Osteoblast (primary cell): ENCODE measurements around the gene EML5. TPM values are rescaled to one million over a fixed set of nuclear protein-coding genes. Genes with fewer than 3 reads are reported as not detected.
A peak's percentile ranks its signal among the peaks of the same experiment; 100 is the strongest.

Source experiments
- DNase-seq: peaks from one replicate; pipeline ENCODE4 v3.0.0; 2011; ENCODE audit warnings: low spot score, mixed read lengths; ENCODE audit not compliant: insufficient read length; ENCODE audit errors: missing footprints
- H2AFZ ChIP-seq: 2 replicates; pipeline ENCODE4 v1.6.0; 2011; ENCODE audit warnings: mild to moderate bottlenecking, low read length
- H3K27ac ChIP-seq: 2 replicates; pipeline ENCODE4 v1.5.1; 2011; ENCODE audit warnings: mild to moderate bottlenecking, low read depth, low read length, moderate library complexity
- H3K27me3 ChIP-seq: 2 replicates; pipeline ENCODE4 v1.6.0; 2012; ENCODE audit warnings: mild to moderate bottlenecking, control low read depth, inconsistent platforms, low read length, moderate library complexity; ENCODE audit not compliant: insufficient read depth
- H3K36me3 ChIP-seq: 2 replicates; pipeline ENCODE4 v1.5.1; 2011; ENCODE audit warnings: mild to moderate bottlenecking, low read length, control low read depth, moderate library complexity; ENCODE audit not compliant: insufficient read depth
- H3K4me1 ChIP-seq: 2 replicates; pipeline ENCODE4 v1.5.1; 2011; ENCODE audit warnings: mild to moderate bottlenecking, low read length, control low read depth, moderate library complexity; ENCODE audit not compliant: insufficient read depth
- H3K4me2 ChIP-seq: 2 replicates; pipeline ENCODE4 v1.6.0; 2011; ENCODE audit warnings: mild to moderate bottlenecking, low read length; ENCODE audit not compliant: insufficient read depth
- H3K4me3 ChIP-seq: fragments of 200-600 bp; sonication (generic); 3 replicates; pipeline ENCODE4 v1.5.1; 2012; ENCODE audit warnings: mild to moderate bottlenecking, low read length, inconsistent platforms; ENCODE audit not compliant: insufficient read depth
- H3K79me2 ChIP-seq: 2 replicates; pipeline ENCODE4 v1.6.0; 2012; ENCODE audit warnings: mild to moderate bottlenecking, low read length, control low read depth, inconsistent platforms; ENCODE audit not compliant: insufficient read depth
- H3K9me3 ChIP-seq: 2 replicates; pipeline ENCODE4 v1.5.1; 2011; ENCODE audit warnings: low read depth, low read length, control low read depth
- H4K20me1 ChIP-seq: 2 replicates; pipeline ENCODE4 v1.6.0; 2012; ENCODE audit warnings: mild to moderate bottlenecking, low read length, control low read depth; ENCODE audit not compliant: insufficient read depth
- CTCF ChIP-seq: IDR thresholded peaks from 2 replicates; pipeline ENCODE4 v1.5.1; 2011; ENCODE audit warnings: mild to moderate bottlenecking, low read depth, low read length, moderate library complexity; ENCODE audit errors: extremely low read depth
- total RNA-seq: library from RNA; depleted of rRNA; stranded (reverse); fragments of >200 nt; gene quantifications from 2 replicates; pipeline ENCODE4 v1.2.3, GENCODE V29; 2012

Gene EML5
- total RNA-seq, 1 donor = under 0.01 TPM

GRCh38 chr14:88825503-88825902, 32.8 kb upstream of the EML5 start:
- no peak for DNase-seq

GRCh38 chr14:88825078-88825458, 32.3 kb upstream of the EML5 start:
- peak; percentile 56 for DNase-seq

More at GRCh38 chr14:88825503-88825902, 32.8 kb upstream of the EML5 start:
- Histone ChIP-seq H3K9me3 (no peaks in the 10 kb centered on the region), H3K27ac (peak overlapping the region; percentile 89), H3K79me2 (peaks cover 48% of the 10 kb centered on the region), H3K4me1 (peaks cover 16% of the 10 kb centered on the region), H4K20me1 (no peaks in the 10 kb centered on the region), H3K4me2 (peak overlapping the region; percentile 99), H2AFZ (peak overlapping the region; percentile 98), H3K36me3 (no peaks in the 10 kb centered on the region), H3K27me3 (no peaks in the 10 kb centered on the region), H3K4me3 (peak overlapping the region; percentile 85)
- no peak for TF ChIP-seq CTCF

GRCh38 chr14:88824314-88825077, 31.7 kb upstream of the EML5 start, which contains the start of gene TTC8:
TTC8 (plus strand) TSS chr14:88824651; CDS start chr14:88824708, 57 bp downstream.
- Histone ChIP-seq H4K20me1 (no peaks in the 10 kb centered on the region), H3K27ac (peak within 1 kb of the TSS; percentile 89), H3K36me3 (no peaks in the 10 kb centered on the region), H2AFZ (peak within 1 kb of the TSS; percentile 98), H3K4me2 (peak within 1 kb of the TSS; percentile 99), H3K4me3 (peak within 1 kb of the TSS; percentile 85), H3K9me3 (no peaks in the 10 kb centered on the region), H3K4me1 (peaks cover 13% of the 10 kb centered on the region), H3K79me2 (peaks cover 40% of the 10 kb centered on the region), H3K27me3 (peaks cover 3% of the 10 kb centered on the region)
- no peak for TF ChIP-seq CTCF
- peak; percentile 89 for DNase-seq

More at GRCh38 chr14:88825078-88825458, 32.3 kb upstream of the EML5 start:
- peaks cover 45% of the 10 kb centered on the region for H3K79me2 ChIP-seq
- no peaks in the 10 kb centered on the region for H4K20me1 ChIP-seq
- peak overlapping the region; percentile 85 for H3K4me3 ChIP-seq
- peaks cover 16% of the 10 kb centered on the region for H3K4me1 ChIP-seq
- H3K27me3 ChIP-seq = peaks cover 3% of the 10 kb centered on the region
- no peaks in the 10 kb centered on the region for H3K36me3 ChIP-seq
- peak overlapping the region; percentile 99 for H3K4me2 ChIP-seq
- H3K27ac ChIP-seq = peak overlapping the region; percentile 89
- H3K9me3 ChIP-seq = no peaks in the 10 kb centered on the region
- peak overlapping the region; percentile 98 for H2AFZ ChIP-seq
- no peak for TF ChIP-seq CTCF

- no peaks in the 10 kb centered on the region for H4K20me1 ChIP-seq
- H3K4me1 ChIP-seq = peaks cover 13% of the 10 kb centered on the region
- peaks cover 7% of the 10 kb centered on the region for H3K27me3 ChIP-seq
- H2AFZ ChIP-seq = peak overlapping the region; percentile 98
- no peaks in the 10 kb centered on the region for H3K36me3 ChIP-seq
- peak overlapping the region; percentile 85 for H3K4me3 ChIP-seq
- H3K79me2 ChIP-seq = peaks cover 36% of the 10 kb centered on the region
- H3K4me2 ChIP-seq = peak overlapping the region; percentile 99
- no peak for TF ChIP-seq CTCF
- no peak for DNase-seq
- H3K27ac ChIP-seq = peak overlapping the region; percentile 89
- H3K9me3 ChIP-seq = no peaks in the 10 kb centered on the region
Observed at GRCh38 chr14:88823968-88824313, 31.2 kb upstream of the EML5 start.
